OCI-M2 (cell line): ENCODE measurements around the gene ABCA10.

Experiments
- DNase-seq: peaks from one replicate; lab custom pipeline; 2025; ENCODE audit not compliant: unreplicated experiment; lab: John Stamatoyannopoulos, UW

The ABCA10 gene

DNA sequence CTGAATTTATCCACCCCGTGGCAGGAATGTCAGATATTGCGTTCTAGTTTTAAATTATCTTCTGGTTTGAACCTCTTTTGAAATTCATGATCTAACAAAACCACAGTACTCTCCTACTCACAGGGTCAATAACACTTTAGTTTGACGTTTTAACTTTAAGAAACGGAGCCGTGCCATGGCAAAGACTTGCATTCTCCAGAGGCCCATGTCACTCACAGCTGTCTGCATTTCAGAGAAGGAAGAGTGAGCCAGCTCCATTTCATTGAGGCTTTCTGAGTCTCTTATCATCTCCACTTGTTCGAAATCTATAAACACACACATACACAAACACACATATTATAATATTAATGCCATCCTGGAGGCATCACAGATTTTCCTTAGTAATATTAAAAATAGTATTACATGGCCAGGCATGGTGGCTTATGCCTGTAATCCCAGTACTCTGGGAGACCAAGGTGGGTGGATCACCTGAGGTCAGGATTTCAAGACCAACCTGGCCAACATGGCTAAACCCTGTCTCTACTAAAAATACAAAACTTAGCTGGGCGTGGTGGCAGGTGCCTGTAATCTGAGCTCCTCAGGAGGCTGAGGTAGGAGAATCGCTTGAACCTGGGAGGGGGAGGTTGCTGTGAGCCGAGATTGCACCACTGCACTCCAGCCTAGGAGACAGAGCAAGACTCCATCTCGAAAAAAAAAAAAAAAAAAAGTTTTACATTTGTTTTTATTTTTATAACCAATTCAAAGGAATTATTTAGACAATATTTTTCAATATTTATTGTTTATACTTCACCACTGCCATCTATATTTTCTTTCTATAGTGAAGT, 122.5 kb downstream of the ABCA10 start:
- DNase-seq = no peak

DNA sequence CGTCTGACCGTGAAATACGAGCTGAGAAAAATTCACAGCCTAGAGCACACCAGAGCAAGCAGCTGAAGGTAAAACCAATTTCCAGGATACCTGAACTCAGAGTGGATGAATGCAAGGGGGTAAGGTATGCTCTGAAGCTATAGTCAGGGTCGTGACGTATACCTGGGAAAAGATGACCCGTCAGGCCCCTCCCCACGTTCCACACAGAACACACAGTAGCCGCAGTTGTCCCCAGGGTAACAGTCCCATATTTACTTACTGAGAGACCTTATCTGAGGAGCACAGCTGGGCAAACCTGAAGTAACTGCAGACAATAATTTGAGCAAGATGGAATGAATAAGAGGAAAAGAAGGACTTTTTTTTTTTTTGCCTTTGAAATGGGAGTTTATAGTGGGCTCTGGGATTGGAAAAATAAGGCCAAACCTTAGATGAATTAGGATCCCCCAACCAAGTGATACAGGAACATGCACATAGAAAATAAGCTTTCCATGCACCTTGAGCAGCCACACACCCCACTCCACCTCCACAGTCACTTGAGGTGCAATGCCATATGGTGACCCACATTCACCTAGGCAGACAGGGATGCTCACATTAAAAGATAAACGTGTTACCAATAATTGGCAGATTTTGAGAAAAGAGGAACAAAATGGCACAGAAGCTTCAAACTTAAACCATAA, 124.9 kb downstream of the ABCA10 start:
- peak; percentile 48 for DNase-seq

DNA sequence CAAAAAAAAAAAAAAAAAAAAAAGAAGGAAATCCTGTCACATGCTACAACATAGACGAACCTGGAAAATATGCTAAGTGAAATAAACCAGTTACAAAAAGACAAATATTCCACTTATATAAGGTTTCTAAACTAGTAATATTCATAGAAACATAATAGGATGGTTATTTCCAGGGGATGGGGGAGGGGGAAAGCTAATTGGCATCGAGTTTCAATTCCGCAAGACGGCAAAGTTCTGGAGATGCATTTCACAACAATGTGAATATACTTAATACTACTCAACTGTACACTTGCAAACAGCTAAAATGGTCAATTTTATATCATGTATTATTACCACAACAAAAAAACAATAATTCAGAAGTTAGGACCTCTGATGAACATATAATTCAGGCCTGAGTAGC, 130.0 kb downstream of the ABCA10 start:
- no peak for DNase-seq
